GM20431 (cell line): Measurements from ENCODE around the gene RSL1D1.

ENCODE experiments used
- in situ Hi-C: fragments of 300-500 bp; cut with MseI, MboI; formaldehyde crosslinking; loops from one replicate; pipeline ENCODE4 v1.15.0; 2020; ENCODE audit warnings: low sequenced_read_pairs; ENCODE audit not compliant: unreplicated experiment

RSL1D1 gene

DNA sequence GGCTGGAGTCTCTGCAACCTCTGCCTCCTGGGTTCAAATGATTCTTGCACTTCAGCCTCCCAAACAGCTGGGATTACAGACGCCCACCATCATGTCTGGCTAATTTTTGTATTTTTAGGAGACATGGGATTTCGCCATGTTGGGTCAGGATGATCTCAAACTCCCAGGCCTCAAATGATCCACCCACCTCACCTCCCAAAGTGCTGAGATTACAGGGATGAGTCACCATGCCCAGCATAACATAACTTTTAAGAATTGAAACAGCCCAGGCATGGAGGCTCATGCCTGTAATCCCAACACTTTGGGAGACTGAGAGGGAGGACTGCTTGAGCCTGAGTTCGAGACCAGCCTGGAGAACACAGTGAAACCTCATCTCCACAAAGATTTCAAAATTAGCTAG is 2.5 kb downstream of the RSL1D1 start:
- in situ Hi-C loops = loop anchor here (25.0 kb wide), 1 partner anchor 887 kb away; no protein-coding TSS in a partner anchor

DNA sequence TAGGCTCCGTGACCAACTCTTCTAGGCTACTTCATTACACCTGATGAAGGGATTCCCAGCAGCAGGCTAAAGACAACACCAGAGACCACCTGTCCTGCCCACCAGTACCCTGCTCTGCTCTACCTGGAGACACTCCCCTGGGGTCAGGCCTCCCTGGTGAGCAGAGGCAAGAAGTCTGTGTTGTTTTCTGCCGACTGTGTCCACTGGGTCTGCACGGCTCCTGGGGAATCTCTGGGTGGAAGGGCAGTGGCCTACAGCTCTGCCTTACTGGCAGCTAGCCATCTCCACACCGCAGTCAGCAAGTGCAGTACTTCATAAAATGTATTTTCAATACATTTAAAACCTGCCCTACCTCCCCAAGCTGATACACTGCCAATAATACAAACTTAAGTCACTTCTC is 6.8 kb downstream of the RSL1D1 start:
- in situ Hi-C loops = loop anchor here (25.0 kb wide), 1 partner anchor 882 kb away; no protein-coding TSS in a partner anchor

DNA sequence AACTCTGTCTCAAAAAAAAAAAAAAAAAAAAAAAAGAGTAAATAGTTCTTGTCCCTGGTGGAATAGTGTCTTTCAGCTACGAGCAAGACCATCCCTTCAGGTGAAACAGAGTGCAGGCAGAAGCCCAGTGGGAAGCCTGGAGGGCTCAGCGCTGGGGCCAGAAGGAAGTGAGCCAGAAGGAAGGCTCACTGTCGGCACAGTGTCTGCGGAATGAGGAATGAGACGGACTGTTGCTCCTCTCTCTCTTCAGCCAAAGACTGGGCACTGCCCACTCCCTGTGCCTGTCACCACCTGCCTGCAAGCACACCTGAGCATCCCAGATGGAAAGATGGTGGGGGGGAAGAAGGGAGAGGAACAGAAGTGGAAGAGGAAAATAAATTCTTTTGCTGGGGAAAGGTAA is 7.5 kb downstream of the RSL1D1 start:
- in situ Hi-C loops = loop anchor here (25.0 kb wide), 1 partner anchor 882 kb away; no protein-coding TSS in a partner anchor

DNA sequence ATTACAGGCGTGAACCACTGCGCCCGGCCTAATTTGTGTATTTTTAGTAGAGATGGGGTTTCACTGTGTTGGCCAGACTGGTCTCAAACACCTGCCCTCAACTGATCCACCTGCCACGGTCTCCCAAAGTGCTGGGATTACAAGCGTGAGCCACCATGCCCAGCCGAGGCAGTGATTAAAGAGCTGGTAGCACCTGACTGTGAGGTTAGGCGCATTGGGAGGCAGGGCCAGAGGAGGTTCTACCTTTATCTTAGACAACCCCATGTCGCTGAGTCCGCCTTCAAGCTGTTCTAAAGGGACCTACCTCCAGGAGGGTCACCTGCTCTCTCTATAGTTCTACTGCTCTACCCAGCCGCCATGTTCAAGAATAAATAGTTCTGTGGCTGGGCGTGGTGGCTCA is 8.1 kb downstream of the RSL1D1 start:
- in situ Hi-C loops = loop anchor here (25.0 kb wide), 1 partner anchor 881 kb away; no protein-coding TSS in a partner anchor

DNA sequence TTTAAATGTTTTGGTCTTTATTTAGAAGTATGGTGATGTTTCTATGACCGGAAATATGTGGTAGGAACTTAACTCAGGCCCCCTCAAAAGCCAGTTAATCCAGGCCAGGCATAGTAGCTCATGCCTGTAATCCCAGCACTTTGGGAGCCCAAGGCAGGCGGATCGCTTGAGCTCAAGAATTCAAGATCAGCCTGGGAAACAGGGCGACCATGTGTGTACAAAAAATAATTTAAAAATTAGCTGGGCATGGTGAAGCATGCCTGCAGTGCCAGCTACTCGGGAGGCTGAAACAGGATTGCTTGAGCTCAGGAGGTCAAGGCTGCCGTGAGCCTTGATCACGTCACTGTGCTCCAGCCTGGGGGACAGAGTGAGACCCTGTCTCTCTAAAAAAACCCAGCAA is 10.3 kb downstream of the RSL1D1 start:
- in situ Hi-C loops = loop anchor here (25.0 kb wide), 1 partner anchor 879 kb away; no protein-coding TSS in a partner anchor

DNA sequence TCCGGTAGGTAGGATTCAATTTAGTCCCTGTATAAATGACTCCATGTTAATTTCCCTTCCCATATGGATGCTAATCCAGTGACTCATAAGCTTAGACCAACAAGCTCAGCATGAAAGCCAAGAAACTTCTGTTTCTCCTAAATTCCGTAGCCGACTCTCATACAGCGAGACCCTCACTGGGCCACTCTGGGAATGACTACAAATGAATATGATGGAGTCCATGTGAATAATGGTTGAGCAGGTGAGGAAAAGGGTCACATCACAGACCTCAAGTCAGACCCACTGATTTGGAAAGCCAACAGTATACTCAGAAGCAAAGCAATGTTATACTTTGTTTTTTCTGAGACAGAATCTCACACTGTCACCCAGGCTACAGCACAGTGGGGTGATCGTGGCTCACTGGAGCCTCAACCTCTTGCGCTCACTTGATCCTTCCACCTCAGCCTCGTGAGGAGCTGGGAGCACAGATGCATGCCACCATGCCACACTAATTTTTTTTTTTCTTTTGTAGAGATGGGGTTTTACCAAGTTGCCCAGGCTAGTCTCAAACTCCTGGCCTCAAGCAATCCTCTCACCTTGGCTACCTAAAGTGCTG is 14.6 kb downstream of the RSL1D1 start:
- in situ Hi-C loops = loop anchor here (25.0 kb wide), 1 partner anchor 874 kb away; no protein-coding TSS in a partner anchor

DNA sequence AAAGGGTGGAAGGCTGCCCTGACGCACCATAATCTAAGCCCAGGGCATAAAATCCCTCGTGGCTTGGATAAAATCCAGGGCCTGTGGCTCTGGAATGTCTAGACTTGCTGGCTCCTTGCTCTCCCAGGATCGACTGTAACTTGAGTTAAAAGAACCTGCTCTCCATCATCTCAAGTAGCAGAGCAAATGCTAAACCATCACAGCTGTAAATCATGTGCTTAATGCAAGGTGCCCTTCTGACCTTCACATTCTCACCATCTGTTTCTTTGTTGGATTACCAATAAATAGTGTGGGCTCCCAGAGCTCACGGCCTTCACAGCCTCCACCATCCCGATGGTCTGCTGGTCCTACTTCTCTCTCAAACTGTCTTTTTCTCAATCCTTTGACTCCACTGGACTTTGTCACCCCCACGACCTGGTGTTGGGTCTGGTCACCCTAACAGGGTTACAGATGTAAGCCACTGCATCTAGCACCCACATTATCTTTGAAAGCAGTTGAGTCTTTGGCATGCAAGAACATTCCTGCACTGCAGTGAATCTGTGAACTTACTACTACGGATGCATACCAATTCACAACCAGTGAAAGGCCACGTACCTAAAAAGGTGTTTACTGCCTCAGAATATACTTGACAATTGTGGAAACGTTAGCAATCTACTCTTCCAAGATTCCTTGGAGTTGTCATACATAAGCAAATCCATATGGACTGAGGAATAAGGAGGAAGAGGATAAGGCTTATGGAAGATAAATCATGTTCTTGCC is 15.3 kb downstream of the RSL1D1 start:
- in situ Hi-C loops = loop anchor here (25.0 kb wide), 1 partner anchor 874 kb away; no protein-coding TSS in a partner anchor

DNA sequence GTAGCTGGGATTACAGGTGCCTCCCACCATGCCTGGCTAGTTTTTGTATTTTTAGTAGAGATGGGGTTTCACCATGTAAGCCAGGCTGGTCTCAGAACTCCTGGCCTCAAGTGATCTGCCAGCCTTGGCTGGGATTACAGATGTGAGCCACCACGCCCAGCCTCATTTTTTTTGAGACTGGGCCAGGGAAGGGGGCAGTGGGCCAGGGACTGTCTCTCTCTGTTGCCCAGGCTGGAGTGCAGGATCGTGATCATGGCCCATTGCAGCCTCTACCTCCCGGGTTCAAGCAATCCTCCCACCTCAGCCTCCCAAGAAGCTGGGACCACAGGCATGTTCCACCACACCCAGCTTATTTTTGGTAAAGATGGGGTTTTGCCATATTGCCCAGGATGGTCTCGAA is 16.0 kb downstream of the RSL1D1 start:
- in situ Hi-C loops = loop anchor here (25.0 kb wide), 1 partner anchor 873 kb away; no protein-coding TSS in a partner anchor

DNA sequence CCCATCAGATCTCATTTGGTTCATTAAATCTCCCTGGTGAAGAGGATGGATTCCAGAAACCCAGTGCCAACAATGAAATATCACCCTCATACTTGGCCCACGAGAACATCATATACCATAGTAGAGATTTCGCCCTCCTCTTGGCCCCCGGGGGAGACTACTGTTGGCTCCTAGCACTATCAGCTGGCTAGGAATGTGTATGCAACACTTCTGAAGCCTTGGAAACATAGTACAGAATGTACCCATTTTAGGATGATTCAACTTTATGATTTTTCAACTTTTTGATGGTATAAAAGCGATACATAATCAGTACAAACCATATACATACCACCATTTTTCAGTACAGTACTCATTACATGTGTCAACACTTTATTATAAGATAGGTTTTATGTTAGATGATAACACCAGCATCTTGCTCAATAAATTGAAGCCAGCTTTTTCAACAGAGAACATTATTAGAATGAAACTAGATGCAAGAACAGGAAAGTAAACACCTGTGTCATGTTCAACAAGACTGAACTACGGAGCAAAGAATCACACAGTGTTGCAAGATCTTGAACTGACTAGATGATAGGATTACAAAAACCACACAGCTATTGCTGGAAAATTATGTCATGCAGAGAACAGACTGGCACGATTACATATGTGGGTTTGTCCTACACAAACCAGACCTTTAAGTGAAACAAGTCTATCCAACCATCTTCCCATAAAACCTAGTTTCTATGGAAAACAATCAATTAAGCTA is 17.2 kb downstream of the RSL1D1 start:
- in situ Hi-C loops = loop anchor here (25.0 kb wide), 1 partner anchor 872 kb away; no protein-coding TSS in a partner anchor

DNA sequence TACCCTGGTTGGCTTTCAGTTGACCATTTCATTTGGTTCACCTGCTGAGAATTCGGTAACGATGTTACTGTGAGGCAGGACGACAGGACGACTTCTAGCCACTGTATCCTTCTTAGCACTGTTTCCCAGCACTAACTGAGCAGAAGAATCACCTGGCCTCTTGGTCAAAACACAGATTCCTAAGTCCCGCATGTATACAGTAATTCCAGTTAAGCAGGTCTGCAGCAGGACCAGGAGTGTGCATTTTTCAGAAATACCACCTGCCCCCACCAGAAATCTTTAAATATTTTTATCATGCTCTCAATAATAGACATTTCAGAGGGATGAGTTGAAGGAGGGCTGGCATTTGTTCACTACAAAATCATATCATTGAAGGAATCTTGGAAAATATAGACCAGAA is 22.6 kb downstream of the RSL1D1 start:
- in situ Hi-C loops = loop anchor here (25.0 kb wide), 1 partner anchor 866 kb away; no protein-coding TSS in a partner anchor

DNA sequence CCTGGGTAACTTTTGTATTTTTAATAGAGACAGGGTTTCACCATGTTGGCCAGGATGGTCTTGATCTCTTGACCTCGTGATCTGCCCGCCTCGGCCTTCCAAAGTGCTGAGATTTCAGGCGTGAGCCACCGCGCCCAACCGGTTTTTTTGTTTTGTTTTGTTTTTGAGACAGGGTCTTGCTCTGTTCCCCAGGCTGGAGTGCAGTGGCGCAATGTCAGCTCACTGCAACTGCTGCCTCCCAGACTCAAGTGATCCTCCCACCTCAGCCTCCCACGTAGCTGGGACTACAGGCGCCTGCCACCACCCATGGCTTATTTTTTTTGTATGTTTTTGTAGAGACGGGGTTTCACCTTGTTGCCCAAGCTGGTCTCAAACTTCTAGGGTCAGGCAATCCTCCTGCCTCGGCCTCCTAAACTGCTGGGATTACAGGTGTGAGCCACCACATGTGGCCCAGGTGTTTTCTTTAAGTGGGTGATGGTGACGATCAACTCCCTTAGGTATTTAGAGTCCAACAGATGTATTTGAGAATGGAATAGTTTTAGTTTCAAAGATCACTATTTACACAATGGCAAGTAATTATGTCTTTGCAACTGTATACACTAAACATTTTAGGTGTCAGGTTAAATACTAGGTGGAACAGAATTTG is 25.7 kb downstream of the RSL1D1 start:
- in situ Hi-C loops = loop anchor here (25.0 kb wide), 1 partner anchor 863 kb away; no protein-coding TSS in a partner anchor

DNA sequence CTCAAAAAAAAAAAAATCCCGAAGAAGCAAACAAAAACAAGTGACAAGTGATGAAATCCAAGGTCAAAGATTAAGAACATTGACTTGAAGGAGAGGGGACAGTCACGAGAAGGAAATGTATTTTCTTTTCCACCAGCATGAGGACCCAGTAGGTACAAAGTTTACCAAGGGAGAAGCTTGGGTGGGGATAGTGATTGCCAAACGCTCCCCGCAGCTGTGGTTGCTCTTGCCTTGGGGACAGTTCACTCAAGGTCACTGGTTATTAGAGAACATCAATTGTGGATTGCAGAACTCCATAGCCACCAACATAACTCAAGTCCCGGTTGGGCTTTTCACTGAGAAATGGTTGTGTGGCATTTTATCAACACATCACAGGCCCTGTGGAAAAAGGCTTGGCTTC is 27.0 kb downstream of the RSL1D1 start:
- in situ Hi-C loops = loop anchor here (25.0 kb wide), 2 partner anchors 287 to 412 kb away; a partner anchor contains a TSS

DNA sequence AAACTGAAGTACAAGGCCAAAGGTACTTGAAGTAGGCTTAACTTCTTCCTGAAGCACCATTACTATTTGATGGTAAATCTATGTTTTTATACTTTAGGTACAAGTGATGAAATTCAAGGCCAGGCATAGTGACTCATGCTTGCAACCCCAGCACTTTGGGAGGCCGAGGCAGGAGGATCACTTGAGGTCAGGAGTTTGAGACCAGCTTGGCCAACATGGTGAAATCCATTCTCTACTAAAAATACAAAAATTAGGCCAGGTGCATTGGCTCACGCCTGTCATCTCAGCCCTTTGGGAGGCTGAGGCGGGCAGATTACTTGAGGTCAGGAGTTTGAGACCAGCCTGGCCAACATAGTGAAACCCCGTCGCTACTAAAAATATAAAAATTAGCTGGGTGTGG is 27.7 kb downstream of the RSL1D1 start:
- in situ Hi-C loops = loop anchor here (25.0 kb wide), 2 partner anchors 286 to 411 kb away; a partner anchor contains a TSS

DNA sequence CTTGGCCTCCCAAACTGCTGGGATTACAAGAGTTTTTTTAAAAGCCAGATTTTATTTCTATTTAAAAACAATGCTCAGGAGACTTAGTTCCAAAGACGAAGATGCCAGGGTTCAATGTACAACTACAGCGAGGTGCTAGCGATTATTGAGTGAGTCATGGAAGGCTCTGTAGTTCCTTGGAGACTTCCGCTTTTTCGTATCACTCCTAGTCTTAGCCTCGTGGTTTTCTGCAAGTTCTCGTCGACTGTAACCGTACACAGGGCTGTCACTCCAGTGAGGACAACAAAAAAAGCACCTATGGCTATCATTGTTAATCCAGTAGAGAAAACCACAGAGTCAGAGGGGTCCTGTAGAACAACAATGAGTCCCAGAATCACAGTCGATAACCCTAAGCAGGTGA is 31.5 kb downstream of the RSL1D1 start:
- in situ Hi-C loops = loop anchor here (25.0 kb wide), 2 partner anchors 282 to 407 kb away; a partner anchor contains a TSS

DNA sequence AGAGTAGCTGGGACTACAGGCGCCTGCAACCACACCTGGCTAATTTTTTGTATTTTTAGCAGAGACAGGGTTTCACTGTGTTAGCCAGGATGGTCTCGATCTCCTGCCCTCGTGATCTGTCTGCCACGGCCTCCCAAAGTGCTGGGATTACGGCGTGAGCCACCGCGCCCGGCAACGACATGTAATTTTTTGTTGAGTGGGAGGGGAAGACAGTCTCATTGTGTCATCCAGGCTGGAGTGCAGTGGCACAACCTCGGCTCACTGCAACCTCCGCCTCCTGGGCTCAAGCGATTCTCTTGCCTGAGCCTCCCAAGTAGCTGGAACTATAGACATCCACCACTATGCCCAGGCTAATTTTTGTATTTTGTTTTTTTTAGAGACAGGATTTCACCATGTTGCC is 32.4 kb downstream of the RSL1D1 start:
- in situ Hi-C loops = loop anchor here (25.0 kb wide), 2 partner anchors 282 to 407 kb away; a partner anchor contains a TSS

DNA sequence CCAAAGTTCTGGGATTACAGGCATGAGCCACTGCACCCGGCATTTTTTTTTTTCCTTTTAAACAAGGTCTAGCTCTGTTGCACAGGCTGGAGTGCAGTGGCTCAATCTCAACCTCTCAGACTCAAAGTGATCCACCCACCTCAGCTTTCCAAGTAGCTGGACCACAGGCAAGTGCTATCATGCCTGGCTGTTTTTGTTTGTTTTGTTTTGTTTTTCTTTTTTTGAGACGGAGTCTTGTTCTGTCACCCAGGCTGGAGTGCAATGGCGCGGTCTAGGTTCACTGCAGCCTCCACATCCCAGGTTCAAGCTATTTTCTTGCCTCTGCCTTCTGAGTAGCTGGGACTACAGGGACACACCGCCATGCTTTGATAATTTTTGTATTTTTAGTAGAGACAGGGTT is 35.2 kb downstream of the RSL1D1 start:
- in situ Hi-C loops = loop anchor here (25.0 kb wide), 2 partner anchors 279 to 404 kb away; a partner anchor contains a TSS

DNA sequence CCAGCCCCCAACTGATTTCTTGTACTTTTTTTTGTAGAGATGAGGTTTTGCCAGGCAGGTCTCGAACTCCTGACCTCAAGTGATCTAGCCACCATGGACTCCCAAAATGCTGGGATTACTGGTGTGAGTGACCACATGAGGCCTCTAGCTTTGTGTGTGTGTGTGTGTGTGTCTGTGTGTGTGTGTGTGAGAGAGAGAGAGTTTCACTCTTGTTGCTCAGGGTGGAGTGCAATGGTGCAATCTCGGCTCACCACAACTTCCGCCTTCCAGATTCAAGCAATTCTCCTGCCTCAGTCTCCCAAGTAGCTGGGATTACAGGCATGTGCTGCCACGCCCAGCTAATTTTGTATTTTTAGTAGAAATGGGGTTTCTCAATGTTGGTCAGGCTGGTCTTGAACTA is 36.5 kb downstream of the RSL1D1 start:
- in situ Hi-C loops = loop anchor here (25.0 kb wide), 2 partner anchors 277 to 402 kb away; a partner anchor contains a TSS

DNA sequence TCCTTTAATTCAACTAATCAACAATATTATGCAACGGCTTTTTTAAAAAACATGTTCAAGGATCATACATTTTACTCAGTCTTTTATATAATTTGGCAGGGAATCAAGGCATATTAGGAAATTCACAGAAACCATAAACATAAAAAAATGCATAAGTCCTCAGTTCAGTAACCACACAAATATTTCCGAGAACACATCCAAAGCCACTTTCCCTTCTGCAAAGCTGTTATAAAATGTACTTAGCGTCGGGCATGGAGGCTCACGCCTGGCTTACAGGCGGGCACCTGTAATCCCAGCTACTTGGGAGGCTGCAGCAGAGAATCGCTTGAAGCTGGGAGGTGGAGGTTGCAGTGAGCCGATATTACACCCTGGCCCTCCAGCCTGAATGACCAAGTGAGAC is 44.6 kb downstream of the RSL1D1 start:
- in situ Hi-C loops = loop anchor here (25.0 kb wide), 2 partner anchors 269 to 394 kb away; a partner anchor contains a TSS

DNA sequence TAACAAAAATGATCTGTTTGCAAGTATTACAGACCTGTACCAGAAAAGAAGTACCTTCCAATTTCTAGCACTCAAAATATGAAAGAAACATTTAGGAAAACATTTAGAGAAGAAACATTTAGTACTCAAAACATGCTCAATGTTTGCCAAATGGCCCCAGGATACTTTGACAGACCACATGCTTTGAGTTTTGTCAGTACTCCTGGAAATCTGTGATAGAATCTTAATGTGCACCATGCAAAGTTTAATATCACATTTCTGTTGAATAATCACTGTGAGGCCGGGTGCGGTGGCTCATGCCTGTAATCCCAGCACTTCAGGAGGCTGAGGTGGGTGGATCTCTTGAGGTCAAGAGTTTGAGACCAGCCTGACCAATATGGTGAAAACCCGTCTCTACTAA is 45.8 kb downstream of the RSL1D1 start:
- in situ Hi-C loops = loop anchor here (25.0 kb wide), 2 partner anchors 268 to 393 kb away; a partner anchor contains a TSS
